Kidney (tissue), 14 donors: Measurements from ENCODE around the gene TENM4. TPM values are rescaled to one million over a fixed set of nuclear protein-coding genes. Genes with fewer than 3 reads are reported as not detected.

Source experiments
- DNase-seq, 5 donors: peaks; one replicate each; pipeline ENCODE4 v3.0.0-alpha.2; 2013 to 2020
- FAIRE-seq: peaks from 2 replicates; lab custom pipeline; 2012; peaks lifted over from hg19 to GRCh38; lab: Jason Lieb, UNC
- H3K27ac ChIP-seq, 2 donors: one replicate each; pipeline ENCODE4 v1.7.0; 2013; ENCODE audit warnings: low read depth in 2 of 2, low read length in 2 of 2, inconsistent platforms in 1 of 2
- H3K27me3 ChIP-seq: one replicate; pipeline ENCODE4 v1.7.1; 2013; ENCODE audit warnings: low read length, inconsistent platforms; ENCODE audit not compliant: control insufficient read depth, insufficient read depth
- H3K36me3 ChIP-seq, 3 donors: one replicate each; pipeline versions ENCODE4 v1.7.0 to v1.7.1; 2013; ENCODE audit warnings: low read length in 3 of 3, control low read depth in 1 of 3, inconsistent platforms in 1 of 3; ENCODE audit not compliant: insufficient read depth in 3 of 3, control insufficient read depth in 2 of 3
- H3K4me1 ChIP-seq, 3 donors: one replicate each; pipeline versions ENCODE4 v1.7.0 to v1.7.1; 2013; ENCODE audit warnings: low read length in 3 of 3, inconsistent platforms in 1 of 3, low read depth in 1 of 3; ENCODE audit not compliant: control insufficient read depth in 2 of 3, insufficient read depth in 2 of 3
- H3K4me3 ChIP-seq, 3 donors: one replicate each; pipeline versions ENCODE4 v1.7.0 to v1.8.1; 2013; ENCODE audit warnings: low read length in 3 of 3, control low read depth in 1 of 3, inconsistent platforms in 1 of 3
- H3K9ac ChIP-seq, 3 donors: one replicate each; pipeline versions ENCODE4 v1.7.0 to v1.7.1; 2013; ENCODE audit warnings: low read length in 3 of 3, control low read depth in 1 of 3, inconsistent platforms in 1 of 3
- H3K9me3 ChIP-seq, 3 donors: one replicate each; pipeline versions ENCODE4 v1.7.0 to v1.7.1; 2013; ENCODE audit warnings: low read length in 3 of 3, control low read depth in 1 of 3, inconsistent platforms in 1 of 3; ENCODE audit not compliant: control insufficient read depth in 2 of 3, insufficient read depth in 1 of 3
- CTCF ChIP-seq: IDR thresholded peaks from 3 replicates; pipeline ENCODE4 v1.5.1; 2012; ENCODE audit warnings: mild to moderate bottlenecking, moderate library complexity, borderline replicate concordance; ENCODE audit not compliant: insufficient read depth; ENCODE audit errors: extremely low read depth
- intact Hi-C: fragments of 100-400 bp; cut with DNase I; formaldehyde crosslinking; loops from one replicate; pipeline ENCODE4 v1.11.1; 2022
- polyA plus RNA-seq: library from polyadenylated mRNA; stranded (reverse); fragments of 350-450 nt; fragmentation: Illumina TruSeq; extraction: RNeasy Lipid Tissue Mini Kit (QIAGEN cat#74804); gene quantifications from one replicate; pipeline ENCODE4 v1.2.3, GENCODE V29; 2014; ENCODE audit warnings: low read depth, low replicate concordance; ENCODE audit not compliant: insufficient read depth
- total RNA-seq: library from RNA; stranded (reverse); fragmentation: NEBNext Ultra II Directional; extraction: Animal tissue kit (Norgen Biotek cat#: 25700); gene quantifications from one replicate; pipeline ENCODE4 v1.2.1, GENCODE V29; 2021
- donor health status: control.
- donor health status: control.
- donor health status: control.
- donor health status: control.
- donor health status: control.
- donor health status: DM: yes; HTN: yes; CAD: no.
- donor health status: Normal renal cell carcinoma (clear cell type).

The TENM4 gene
- total and polyA plus RNA-seq, 2 donors from 2014 or later: 0.34 to 31.0 TPM

GRCh38 chr11:79043726-79044125, 397.1 kb downstream of the TENM4 start:
- peaks cover 5 to 23% (median 7%) of the 10 kb centered on the region in 3 donors for H3K4me1 ChIP-seq
- H3K36me3 ChIP-seq: no peaks in the 10 kb centered on the region
- no peak for TF ChIP-seq CTCF
- H3K9ac ChIP-seq: no peak overlapping the region
- intact Hi-C loops: no loop called here
- FAIRE-seq (no peak), DNase-seq (no peak)
- no peak overlapping the region for H3K4me3 ChIP-seq
- H3K9me3 ChIP-seq: no peaks in the 10 kb centered on the region
- H3K27me3 ChIP-seq: no peaks in the 10 kb centered on the region
- no peak overlapping the region for H3K27ac ChIP-seq

- DNase-seq: no peak
- TF ChIP-seq CTCF: no peak
- intact Hi-C loops: no loop called here
- Histone ChIP-seq H3K27me3 (no peaks in the 10 kb centered on the region), H3K27ac (no peak overlapping the region), H3K9me3 (no peaks in the 10 kb centered on the region), H3K9ac (no peak overlapping the region), H3K36me3 (no peaks in the 10 kb centered on the region), H3K4me3 (no peak overlapping the region), H3K4me1 (peaks cover 5 to 18% (median 7%) of the 10 kb centered on the region in 3 donors)
- no peak for FAIRE-seq
These were observed 398.0 kb downstream of the TENM4 start for GRCh38 chr11:79042824-79043223.

- H3K27ac ChIP-seq: no peak overlapping the region
- DNase-seq (no peak), FAIRE-seq (no peak)
- H3K36me3 ChIP-seq: no peaks in the 10 kb centered on the region
- peaks cover 2 to 9% (median 3%) of the 10 kb centered on the region in 3 donors for H3K4me1 ChIP-seq
- no peaks in the 10 kb centered on the region for H3K27me3 ChIP-seq
- H3K9me3 ChIP-seq: no peaks in the 10 kb centered on the region
- intact Hi-C loops: no loop called here
- H3K4me3 ChIP-seq: no peak overlapping the region
- no peak overlapping the region for H3K9ac ChIP-seq
- TF ChIP-seq CTCF: no peak
These were observed 400.5 kb downstream of the TENM4 start for GRCh38 chr11:79040348-79040747.

GRCh38 chr11:79039122-79039521, 401.7 kb downstream of the TENM4 start:
- H3K9ac ChIP-seq: no peak overlapping the region
- intact Hi-C loops: no loop called here
- no peak overlapping the region for H3K27ac ChIP-seq
- no peaks in the 10 kb centered on the region for H3K9me3 ChIP-seq
- no peak overlapping the region for H3K4me3 ChIP-seq
- DNase-seq (no peak), FAIRE-seq (no peak)
- H3K36me3 ChIP-seq: no peaks in the 10 kb centered on the region
- H3K4me1 ChIP-seq: peaks cover 0 to under 1% (median 0%) of the 10 kb centered on the region in 3 donors
- H3K27me3 ChIP-seq: no peaks in the 10 kb centered on the region
- no peak for TF ChIP-seq CTCF
